CMK (cell line): ENCODE data around the gene TANGO2.

Experiments
- DNase-seq: peaks from one replicate; pipeline ENCODE4 v3.0.0-alpha.2; 2010; ENCODE audit warnings: low read depth

TANGO2 gene

DNA sequence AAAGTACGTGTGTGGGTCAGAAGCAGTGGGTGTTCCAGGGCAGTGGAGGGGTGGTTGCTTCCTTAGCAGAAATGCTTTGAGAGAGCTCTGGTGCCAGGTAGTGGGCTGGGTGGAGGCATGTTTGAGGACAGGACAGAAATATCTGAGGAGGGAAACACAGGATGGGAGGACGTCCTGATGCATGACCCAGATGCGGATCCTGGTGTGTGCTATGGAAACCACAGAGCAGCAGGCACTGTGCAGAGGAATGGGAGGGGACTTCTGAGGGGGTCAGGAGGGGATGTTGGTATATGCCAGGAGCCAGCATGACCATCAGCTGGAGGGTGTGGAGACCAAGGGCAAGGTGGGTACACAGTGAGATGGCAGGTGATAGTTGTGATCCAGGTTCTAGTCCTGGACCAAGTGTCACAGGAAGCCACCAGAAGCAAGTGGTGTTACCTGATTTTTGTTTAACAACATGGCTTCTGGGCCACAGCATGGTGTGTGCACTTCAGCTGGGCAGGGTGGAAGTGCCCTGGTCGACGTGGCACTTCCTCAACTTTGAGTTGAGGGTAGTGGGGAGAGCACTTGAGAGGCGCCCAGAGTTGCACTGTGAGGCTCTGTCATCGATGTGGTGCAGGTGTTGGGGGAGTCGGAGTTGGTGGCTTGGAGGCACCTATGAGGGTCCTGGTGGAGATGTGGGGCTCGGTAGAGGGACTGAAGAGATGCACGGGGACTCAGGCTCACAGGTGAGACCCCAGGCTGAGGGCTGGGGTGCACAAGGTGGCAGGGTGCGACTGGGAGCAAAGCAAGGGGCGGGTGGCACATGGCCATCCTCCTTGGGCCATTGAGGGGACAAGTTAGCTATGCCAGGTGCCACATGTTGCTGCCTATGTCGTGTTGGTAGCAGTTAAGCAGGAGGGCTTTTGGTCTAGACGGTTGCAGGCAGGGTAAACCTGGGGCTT, 66.7 kb downstream of the TANGO2 start:
- no peak for DNase-seq

DNA sequence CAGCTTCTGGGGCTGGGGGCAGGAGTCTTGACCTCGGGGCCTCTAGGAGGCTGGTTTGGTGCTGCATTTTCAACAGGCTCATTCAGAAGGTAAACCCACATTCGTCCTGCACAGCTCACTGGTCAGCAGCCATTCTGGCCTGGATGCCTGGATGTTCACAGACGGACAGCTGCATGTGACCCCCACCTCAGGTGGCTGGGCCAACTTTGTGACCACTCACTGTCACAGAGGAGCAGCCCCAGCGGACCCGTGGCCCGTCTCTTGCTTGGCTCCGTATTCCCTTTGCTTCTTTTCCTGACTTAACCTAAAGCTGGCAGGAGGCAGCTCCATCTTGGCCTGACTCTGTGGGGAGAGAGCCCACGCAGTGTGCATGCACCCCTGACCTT, 67.3 kb downstream of the TANGO2 start:
- DNase-seq: no peak

DNA sequence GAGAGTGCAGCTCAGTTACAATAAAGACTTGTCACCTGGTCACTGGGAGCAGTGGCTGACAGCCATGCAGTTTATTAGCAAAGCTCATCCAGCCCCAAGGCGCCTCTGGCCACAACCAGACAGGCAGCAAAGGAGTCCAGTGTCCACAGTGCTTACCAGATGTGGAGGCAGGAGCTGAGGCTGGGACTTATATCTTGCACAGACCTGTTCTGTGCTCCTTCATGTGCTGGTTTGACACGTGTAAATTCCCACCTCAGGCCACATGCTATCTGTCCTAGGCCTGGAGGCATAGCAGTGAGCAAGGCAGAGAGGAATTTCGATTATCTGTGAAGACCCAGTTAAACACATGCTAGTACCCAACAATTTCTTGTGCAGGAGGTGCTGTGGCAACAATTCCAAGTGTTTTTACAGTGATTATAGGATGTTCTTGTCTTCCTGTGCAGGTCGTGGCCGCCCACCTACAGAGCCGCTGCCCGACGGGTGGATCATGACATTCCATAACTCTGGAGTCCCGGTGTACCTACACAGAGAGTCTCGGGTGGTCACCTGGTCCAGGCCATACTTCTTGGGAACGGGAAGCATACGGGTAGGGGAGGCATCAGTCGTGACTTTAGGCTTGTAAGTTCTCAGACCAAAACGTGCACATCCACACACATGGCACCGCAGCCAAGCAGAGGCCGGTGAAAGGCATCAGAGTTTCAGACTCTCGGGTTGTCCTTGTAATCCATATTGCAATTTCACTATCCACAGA, 68.5 kb downstream of the TANGO2 start:
- no peak for DNase-seq

DNA sequence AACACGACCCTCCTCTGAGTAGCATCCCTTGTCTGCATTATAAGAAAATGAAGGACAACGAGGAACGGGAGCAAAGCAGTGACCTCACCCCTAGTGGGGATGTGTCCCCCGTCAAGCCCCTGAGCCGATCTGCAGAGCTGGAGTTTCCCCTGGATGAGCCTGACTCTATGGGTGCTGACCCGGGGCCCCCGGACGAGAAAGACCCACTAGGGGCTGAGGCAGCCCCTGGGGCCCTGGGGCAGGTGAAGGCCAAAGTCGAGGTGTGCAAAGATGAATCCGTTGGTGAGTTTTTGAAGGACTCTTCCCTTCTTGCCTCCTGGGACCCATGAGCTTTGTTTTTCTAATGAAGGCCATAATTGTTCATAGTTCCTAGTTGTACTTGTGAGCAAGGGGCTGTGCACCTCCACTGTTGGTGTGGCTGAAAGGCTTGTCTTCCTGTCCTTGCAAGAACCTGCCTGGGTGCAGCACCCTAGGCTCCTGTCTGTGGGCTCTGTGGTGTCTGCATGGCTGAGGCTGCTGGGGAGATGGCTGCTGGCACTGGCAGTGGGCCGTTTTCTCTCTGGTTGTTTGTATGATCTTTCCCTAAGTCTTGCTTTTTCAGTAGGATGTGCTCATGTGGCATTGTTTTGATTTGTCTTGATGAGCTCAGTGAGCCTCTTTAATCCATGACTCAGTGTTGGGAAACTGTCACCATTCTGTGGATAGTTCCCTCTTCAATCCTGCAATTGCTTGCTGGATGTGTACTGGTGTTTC, 69.2 kb downstream of the TANGO2 start:
- no peak for DNase-seq

DNA sequence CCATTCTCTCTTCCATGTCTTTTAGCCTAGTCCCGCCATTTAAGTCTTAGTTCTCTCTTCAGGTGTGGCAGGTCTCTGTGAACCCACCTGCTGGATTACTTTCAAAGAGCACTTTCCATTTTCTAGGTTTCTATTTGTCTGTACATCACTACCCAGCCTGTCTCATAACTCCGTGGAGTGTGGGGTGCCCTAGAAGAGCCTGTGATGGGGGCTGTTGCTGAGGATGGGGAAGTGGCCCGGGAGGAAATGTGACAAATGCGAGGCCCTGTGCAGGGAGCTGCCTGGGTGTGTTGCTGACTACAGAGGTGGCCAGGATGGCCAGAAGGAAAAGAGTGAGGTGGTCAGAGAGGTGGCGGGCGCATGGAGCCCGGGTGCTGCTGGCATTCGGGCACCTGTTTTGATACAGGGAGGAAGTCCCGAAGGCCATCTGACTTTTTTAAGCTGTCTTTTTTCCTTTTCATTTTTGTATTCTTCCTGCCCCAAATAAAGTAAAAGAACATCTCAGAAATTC, 69.9 kb downstream of the TANGO2 start:
- no peak for DNase-seq

DNA sequence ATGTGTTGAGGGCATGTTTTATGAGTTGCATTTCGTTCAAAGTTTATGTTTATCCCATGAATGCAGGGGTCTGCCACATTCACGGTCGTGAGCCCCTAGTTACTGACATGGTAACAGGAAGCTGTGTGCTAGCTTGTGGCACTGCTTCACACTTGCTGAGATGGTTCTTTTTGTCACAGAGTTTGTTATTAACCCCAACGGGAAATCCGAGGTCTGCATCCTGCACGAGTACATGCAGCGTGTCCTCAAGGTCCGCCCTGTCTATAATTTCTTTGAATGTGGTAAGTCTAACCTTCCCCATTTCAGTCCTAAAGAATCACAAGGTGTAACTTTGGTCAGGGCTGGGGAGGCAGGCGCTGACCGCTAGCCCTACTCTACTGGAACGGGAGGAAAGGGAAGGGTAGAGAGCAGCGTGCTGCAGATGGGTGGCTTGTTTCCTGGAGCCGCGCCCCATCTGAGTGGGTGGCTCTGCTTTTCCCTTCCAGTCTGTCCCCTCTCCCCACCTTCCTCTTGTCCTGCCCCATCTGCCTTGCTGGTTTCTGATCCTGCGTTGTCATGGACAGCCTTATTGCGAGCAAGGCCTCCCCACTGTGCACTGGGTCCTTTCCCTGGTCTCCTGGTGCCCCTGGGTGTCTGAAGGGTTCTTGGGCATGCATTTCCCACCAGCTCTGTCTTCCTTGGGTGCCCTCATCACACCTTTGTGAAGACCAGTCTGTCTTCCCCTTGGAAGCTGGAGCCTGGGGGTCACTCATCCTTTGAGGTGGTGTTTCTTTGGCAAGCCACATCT, 71.0 kb downstream of the TANGO2 start:
- DNase-seq: no peak

DNA sequence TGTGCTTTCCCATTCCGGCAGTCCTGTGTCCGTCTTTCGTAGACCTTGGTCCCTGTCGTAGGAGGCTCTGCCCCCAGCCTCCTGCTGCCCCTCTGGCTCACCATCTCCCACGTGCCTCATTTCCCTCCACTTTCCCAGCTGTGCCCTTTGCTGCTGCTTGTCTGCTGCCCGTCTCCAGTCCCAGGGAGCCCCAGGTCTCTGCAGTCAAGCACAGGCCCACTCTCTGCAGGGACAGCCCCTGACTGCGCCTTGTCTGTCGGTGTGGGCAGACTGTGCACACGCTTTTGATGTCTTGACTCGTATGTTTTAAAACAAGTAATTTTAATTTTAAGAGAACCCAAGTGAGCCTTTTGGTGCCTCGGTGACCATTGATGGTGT, 71.6 kb downstream of the TANGO2 start:
- no peak for DNase-seq

DNA sequence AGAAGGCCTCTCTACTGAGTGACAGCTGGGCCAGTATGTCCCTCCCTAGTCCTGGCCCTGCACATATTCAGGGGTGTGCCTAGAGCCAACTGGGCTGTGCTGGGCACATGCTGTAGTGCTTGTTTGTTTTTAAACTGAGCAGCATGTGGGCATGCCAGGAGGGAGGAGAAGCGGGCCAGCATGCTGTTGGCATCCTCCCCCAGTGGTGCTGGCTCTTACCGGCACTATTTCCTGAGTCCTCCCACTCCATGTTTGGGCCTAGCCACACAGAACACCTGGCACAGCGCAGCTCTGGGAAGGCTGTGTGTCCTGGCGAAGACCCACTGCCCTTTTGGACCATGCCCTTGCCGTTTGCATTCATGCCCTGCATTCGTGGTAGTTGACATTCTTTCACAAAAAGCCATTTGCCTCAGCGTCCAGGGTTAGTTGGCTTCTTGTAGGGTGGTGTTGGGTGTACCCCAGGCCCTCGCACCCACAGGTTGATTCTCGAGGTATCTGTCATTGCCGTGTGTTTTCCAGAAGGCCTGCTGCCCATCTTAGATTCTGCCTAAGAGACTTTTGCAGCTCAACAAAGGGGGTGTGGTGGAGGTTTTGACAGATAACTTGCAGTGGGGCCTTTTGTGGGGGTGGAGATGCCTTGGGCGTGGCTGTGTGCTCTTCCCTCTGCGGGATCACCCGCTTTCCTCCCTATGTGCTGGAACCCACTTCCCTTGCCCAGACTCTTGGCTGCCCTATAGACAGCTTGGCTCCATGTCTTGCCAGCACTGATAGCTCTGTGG, 72.7 kb downstream of the TANGO2 start:
- DNase-seq: no peak

DNA sequence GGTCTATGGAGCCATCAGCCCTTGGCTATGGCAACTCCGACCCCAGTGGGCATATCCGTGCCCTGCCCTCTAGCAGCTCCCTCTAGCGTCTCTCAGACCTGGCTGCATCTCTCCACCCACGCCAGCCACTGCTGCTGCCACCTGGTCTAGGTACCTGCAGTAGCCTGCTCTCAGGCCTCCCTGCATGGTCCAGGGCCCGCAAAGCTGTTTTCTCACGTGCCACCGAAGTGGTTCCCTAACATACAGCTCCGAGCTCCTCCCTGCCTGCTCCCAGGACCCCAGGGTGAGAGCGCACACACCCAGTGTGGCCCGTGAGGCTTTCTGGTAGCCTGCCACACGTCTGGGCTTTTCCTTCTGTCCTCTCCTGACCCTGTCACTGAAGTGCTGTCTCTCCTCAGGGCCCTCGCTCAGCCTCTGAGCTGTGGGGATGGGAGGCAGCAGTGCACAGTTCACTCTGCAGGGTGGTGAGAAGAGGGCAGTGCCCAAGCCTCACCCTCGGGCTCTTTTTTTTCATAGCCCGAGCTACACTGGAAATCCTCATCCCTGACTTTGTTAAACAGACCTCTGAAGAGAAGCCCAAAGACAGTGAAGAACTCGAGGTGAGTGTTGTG, 73.4 kb downstream of the TANGO2 start:
- DNase-seq: no peak

DNA sequence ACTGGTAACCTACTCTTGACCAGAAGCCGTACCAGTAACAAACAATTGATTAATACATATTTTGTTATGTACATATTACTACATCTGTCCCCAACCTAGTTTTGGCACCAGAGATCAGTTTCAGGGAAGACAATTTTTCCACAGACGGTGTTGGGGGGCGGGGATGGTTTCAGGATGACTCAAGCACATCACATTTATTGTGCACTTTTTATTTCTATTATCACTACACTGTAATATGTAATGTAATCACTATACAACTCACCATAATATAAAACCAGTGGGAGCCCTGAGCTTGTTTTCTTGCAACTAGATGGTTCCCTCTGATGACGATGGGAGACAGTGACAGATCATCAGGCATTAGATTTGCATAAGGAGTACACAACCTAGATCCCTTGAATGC, 74.6 kb downstream of the TANGO2 start:
- no peak for DNase-seq

DNA sequence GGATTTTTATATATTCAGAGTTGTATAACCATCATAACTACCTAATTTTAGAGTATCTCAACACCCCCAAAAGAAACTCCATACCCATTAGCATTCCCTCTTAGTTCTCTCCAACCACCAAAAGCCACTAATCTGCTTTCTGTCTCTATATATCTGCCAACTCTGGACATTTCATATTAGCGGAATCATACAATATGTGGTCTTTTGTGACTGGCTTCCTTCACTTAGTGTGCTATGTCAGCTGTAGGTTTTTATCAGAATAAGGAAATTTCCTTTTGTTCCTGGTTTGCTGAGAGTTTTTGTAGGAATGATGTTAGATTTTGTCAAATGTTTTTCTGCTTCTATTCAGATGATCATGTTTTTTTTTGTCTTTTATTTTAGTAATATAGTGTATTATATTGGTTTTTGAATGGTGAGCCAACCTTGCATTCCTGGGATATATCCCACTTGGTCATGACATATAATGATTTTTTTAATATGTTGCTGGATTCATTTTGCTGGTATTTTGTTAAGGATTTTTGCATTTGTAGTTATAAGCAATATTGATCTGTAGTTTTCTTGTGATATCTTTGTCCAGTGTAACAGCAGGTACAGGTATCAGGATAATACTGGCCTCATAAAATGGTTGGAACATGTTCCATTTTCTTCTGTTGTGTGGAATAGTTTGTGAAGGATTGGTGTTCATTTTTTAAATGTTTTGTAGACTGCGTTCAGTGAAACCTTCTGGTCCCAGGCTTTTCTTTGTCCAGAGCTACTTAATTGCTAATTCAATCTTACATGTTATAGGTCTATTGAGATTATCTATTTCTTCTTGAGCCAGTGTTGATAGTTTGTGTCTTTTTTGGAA, 75.9 kb downstream of the TANGO2 start:
- no peak for DNase-seq

DNA sequence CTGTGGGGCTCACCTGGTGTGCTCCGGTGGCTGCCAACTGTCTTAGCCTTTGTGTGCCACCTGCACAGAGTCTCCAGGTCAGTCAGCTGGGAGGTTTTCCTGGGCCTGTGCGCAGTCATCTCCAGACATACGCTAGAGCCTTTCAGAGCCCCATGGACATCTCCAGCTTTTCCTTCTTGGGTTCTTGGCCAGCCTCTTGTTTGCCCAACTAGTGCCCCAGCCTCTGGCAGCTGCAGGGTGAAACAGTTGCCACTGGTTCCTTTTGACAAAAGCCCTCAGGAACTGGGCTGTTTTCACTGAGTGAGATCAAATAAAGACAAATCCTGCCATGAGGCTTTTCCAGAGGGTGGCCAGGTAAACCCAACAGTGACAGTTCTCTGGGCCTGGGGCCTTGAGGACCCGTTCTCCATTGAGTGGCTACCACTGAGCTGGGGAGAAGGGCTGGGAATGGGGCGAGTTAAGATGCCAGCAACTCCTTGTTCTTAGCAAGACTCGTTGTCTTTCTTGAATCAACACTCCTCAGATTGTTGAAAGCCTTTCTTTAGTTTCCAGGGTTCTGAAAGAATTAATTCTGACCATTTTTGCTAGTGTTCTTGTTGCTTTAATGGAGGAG, 78.3 kb downstream of the TANGO2 start:
- DNase-seq: no peak

DNA sequence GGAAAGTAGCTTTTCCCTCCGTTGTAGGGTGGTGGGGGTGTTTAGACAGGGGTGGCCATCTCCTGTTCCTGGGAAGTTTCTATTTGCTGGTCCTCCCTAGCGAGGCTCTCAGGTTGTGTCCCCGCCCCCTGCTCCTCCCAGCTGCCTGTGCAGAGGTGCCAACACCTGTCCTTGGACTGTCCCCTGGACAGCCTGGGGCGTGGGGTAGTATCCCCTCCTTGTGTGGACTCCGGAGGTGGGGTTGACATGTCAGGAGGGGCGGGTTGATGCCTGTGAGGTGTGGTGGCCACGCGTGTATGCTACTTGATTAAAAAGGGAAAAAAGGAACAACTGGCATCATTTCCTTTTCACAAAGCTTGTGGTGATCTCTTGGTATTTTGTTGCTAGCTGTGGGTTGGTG, 80.7 kb downstream of the TANGO2 start:
- DNase-seq: no peak

DNA sequence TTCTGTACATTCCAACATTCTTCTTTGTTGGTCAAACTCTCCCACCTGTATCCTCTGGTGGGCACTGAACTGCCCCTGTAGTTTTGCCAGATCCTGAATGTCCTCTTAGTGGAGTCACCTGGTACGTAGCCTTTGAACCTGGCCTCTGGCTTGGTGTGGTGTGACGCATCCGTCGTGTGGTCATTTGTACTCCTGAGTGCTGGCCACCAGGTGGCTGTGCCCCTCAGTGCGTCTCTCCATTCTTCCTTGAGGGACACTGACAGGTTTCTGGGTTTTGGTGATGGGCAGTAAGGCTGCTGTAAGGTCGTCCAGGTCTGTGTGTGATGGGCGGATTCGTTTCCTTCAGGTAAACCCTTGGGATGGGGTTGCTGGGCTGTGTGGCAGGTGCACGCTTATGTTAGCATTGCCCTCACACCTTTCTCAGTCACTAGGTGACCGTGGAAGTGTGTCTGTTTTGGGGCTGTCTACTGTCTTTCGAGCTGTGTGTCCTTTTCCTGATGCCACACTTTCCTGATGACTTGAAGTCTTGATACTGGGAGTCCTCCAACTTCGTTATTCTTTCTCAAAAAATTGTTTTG, 81.4 kb downstream of the TANGO2 start:
- DNase-seq: no peak

DNA sequence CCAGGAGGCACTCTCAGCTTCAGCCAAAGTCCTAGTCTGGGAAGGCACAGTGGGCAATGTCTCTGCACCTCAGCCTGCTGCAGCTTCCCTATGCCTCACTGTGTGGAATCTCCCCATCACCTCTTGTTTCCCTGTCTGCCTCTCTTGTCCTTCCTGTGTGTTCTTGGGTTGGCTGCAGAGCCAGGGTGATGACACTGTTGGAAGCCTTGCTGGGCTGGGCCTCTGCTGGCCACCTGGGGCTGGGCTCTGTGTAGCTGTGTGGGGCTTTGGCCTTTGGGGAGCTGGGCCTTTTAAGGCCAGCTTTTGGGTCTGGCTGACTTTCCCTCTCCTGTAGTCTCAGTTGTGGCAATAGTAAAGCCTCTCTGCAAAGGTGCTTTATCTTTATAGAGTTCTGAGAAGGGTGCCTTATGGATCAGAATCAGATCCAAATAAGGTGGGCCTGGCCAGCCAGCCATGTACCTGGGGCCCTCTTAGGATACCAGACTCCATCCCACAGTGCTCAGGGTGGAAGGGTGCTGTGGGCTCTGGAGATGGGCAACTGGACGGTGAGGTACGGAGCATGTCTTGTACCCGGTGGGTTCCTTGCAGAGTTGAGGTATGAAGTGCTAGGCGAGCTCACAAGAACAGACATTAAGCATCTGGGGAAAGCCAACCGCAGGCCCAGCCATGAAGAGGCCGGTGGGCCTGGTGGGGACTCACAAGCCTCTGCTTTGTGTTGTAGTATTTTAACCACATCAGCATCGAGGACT, 84.7 kb downstream of the TANGO2 start:
- no peak for DNase-seq

DNA sequence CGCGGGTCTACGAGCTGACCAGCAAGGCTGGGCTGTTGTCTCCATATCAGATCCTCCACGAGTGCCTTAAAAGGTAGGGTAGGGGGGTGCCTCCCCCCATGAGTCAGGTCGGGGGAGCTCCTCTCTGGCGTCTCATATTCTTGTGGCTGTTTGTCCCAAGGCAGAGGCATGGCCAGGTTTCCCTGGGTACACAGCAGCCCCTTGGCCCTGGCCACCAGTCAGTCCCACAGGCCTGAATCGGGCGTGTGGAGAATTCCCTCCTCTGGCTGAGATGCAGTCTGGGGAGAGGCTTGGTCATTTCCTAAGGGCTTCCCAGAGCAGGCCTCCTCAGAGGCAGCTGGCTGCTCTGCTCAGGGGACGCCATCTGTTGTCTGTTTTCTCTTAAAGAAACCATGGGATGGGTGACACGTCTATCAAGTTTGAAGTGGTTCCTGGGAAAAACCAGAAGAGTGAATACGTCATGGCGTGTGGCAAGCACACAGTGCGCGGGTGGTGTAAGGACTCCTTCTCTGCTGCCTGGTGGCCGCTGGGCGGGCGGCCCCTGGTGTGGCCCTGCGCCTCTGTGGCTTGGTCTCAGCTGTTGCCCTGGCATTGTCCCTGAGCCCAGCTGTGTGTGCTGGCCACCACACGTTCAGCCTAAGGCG, 85.4 kb downstream of the TANGO2 start:
- no peak for DNase-seq

DNA sequence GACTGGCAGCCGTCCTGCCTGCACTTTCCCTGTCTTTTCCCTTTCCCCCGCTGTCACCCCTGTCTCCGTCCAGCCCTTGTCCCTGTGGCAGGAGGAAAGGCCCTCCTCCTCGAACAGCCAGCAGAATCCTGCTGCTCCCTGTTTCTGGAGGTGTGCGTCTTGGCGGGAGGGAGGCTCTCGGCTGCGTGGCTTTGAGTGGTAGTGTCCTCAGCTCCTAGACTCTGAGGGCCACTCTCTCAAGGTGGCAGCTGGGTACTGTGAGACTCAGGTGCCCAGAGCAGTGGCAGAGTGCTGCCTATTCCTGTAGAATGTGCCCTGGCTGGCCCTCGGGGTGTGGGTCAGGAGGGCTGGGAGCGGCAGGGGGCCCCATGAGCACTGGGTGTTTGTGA, 85.9 kb downstream of the TANGO2 start:
- DNase-seq: no peak
